Measurements from ENCODE around the gene SLC30A10. TPM values are rescaled to one million over a fixed set of nuclear protein-coding genes. Genes with fewer than 3 reads are reported as not detected.
"Not testable (repeated sequence)": the region's sequence is repeated elsewhere in the genome, so short reads cannot be mapped to it uniquely, and the experiment has no call there.

The SLC30A10 gene
- polyA plus RNA-seq, 2 of the 4 experiments (the other 2 are of a cell fraction) = 0.03 to 0.04 TPM

DNA sequence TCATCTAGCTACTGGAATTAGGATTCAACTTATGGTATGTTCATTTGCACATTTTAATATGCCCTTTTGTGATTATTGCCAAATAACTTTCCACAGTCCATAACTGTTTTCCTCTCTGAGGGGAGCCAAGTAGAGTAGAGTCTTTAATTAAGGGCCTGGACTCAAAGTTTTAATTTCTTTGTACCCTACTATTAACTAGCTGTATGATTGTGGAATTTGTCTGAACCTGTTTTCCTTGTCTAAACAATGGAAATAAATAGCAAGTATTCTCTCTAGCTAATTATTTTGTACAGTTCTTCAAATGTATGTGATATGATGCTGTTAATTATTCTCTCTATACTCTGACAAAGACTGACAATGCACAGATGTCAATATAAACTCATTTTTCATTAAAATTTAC is 24.0 kb upstream of the SLC30A10 start:
- CTCF ChIA-PET = interaction anchor here (1.4 kb wide), 1 partner anchor 12 kb away, joined by 5 read pairs; no protein-coding TSS in a partner anchor
- FAIRE-seq = no peak
- no peak for DNase-seq (ENCODE audit: low read depth in 1 of 2, low spot score in 1 of 2)
- Histone ChIP-seq H3K4me3 (no peak overlapping the region), H3K9me3 (no peaks in the 10 kb centered on the region), H3K27ac (no peak overlapping the region), H3K4me2 (no peak overlapping the region), H3K4me1 (0 out of 3 replicates have a peak, but pooled peaks cover 2% of the 10 kb centered on the region)
- TF ChIP-seq, protein P1, sequence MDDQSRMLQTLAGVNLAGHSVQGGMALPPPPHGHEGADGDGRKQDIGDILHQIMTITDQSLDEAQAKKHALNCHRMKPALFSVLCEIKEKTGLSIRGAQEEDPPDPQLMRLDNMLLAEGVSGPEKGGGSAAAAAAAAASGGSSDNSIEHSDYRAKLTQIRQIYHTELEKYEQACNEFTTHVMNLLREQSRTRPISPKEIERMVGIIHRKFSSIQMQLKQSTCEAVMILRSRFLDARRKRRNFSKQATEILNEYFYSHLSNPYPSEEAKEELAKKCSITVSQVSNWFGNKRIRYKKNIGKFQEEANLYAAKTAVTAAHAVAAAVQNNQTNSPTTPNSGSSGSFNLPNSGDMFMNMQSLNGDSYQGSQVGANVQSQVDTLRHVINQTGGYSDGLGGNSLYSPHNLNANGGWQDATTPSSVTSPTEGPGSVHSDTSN (IDR thresholded peaks at IDR 0.05) = no peak
- TF ChIP-seq MAZ (IDR thresholded peaks at IDR 0.05; ENCODE audit: borderline replicate concordance, low read depth, low read length) (no peak), NR3C1 (IDR thresholded peaks at IDR 0.05) (no peak), JUN (IDR thresholded peaks at IDR 0.05) (no peak), CEBPB (IDR thresholded peaks at IDR 0.05) (no peak), TFCP2L1 (CRISPR knock-in tag; IDR thresholded peaks at IDR 0.05) (no peak)
- TF ChIP-seq, protein P2, sequence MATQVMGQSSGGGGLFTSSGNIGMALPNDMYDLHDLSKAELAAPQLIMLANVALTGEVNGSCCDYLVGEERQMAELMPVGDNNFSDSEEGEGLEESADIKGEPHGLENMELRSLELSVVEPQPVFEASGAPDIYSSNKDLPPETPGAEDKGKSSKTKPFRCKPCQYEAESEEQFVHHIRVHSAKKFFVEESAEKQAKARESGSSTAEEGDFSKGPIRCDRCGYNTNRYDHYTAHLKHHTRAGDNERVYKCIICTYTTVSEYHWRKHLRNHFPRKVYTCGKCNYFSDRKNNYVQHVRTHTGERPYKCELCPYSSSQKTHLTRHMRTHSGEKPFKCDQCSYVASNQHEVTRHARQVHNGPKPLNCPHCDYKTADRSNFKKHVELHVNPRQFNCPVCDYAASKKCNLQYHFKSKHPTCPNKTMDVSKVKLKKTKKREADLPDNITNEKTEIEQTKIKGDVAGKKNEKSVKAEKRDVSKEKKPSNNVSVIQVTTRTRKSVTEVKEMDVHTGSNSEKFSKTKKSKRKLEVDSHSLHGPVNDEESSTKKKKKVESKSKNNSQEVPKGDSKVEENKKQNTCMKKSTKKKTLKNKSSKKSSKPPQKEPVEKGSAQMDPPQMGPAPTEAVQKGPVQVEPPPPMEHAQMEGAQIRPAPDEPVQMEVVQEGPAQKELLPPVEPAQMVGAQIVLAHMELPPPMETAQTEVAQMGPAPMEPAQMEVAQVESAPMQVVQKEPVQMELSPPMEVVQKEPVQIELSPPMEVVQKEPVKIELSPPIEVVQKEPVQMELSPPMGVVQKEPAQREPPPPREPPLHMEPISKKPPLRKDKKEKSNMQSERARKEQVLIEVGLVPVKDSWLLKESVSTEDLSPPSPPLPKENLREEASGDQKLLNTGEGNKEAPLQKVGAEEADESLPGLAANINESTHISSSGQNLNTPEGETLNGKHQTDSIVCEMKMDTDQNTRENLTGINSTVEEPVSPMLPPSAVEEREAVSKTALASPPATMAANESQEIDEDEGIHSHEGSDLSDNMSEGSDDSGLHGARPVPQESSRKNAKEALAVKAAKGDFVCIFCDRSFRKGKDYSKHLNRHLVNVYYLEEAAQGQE (IDR thresholded peaks at IDR 0.05) = no peak
- ATAC-seq = no peak
- POLR2A ChIA-PET = no interaction called here

DNA sequence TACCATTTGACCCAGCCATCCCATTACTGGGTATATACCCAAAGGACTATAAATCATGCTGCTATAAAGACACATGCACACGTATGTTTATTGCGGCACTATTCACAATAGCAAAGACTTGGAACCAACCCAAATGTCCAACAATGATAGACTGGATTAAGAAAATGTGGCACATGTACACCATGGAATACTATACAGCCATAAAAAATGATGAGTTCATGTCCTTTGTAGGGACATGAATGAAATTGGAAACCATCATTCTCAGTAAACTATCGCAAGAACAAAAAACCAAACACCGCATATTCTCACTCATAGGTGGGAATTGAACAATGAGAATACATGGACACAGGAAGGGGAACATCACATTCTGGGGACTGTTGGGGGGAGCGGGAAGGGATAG is 20.9 kb upstream of the SLC30A10 start:
- ATAC-seq; DNase-seq (ENCODE audit: low read depth in 1 of 2, low spot score in 1 of 2); H3K27ac ChIP-seq; FAIRE-seq; H3K4me3 ChIP-seq; CTCF ChIA-PET; H3K4me1 ChIP-seq; H3K4me2 ChIP-seq; H3K9me3 ChIP-seq; POLR2A ChIA-PET: not testable (repeated sequence)
- 87% methylated on average over 3 of the region's 5 CpGs for WGBS (ENCODE audit: missing lambda C conversion rate)

DNA sequence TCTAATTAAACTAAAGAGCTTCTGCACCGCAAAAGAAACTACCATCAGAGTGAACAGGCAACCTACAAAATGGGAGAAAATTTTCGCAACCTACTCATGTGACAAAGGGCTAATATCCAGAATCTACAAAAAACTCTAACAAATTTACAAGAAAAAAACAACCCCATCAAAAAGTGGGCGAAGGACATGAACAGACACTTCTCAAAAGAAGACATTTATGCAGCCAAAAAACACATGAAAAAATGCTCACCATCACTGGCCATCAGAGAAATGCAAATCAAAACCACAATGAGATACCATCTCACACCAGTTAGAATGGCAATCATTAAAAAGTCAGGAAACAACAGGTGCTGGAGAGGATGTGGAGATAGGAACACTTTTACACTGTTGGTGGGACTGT is 20.4 kb upstream of the SLC30A10 start:
- DNase-seq (ENCODE audit: low read depth in 1 of 2, low spot score in 1 of 2); H3K4me3 ChIP-seq; ATAC-seq; H3K4me2 ChIP-seq; H3K27ac ChIP-seq; CTCF ChIA-PET; POLR2A ChIA-PET; H3K9me3 ChIP-seq; FAIRE-seq; H3K4me1 ChIP-seq: not testable (repeated sequence)
- WGBS (ENCODE audit: missing lambda C conversion rate) = 43% methylated on average over 3 of the region's 3 CpGs

DNA sequence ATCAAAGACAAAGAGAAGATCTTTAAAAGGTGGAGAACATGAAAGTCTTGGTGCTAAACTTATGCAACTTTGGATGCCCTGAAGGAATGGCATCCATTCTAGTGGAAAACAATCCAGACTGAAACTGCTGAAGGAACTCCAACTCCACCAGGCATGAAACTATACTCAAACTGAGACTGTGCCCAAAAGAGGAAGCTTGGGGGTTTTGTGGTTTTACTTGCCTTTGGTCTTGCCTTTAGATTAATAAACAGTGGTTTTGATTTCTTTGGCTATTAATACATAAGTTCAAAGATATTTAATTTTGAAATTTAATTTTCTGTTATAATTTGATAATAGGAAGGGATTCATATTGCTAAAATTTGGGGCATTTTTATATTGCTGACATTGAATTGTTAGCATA is 17.4 kb upstream of the SLC30A10 start:
- ATAC-seq = no peak
- no peak for FAIRE-seq
- Histone ChIP-seq H3K4me3 (no peak overlapping the region), H3K4me1 (no peaks in the 10 kb centered on the region), H3K27ac (no peak overlapping the region), H3K4me2 (no peak overlapping the region), H3K9me3 (no peaks in the 10 kb centered on the region)
- DNase-seq (ENCODE audit: low read depth in 1 of 2, low spot score in 1 of 2) = no peak
- CTCF ChIA-PET = no interaction called here
- POLR2A ChIA-PET = no interaction called here
- TF ChIP-seq MAZ (IDR thresholded peaks at IDR 0.05; ENCODE audit: borderline replicate concordance, low read depth, low read length) = no peak
- no peak for TF ChIP-seq NFE2L2 (conservative IDR thresholded peaks at IDR 0.05; ENCODE audit: low read length)
- no peak for TF ChIP-seq KDM1A (IDR thresholded peaks at IDR 0.05; ENCODE audit: low read depth)
- no peak for TF ChIP-seq EP300 (IDR thresholded peaks at IDR 0.05)
- TF ChIP-seq POLR2AphosphoS2 (conservative IDR thresholded peaks at IDR 0.05; ENCODE audit: low read length) = no peak

Data from A549 (cell line).